HG03460 (cell line): Measurements from ENCODE around the gene ATP6V0D1.
"Not testable (repeated sequence)": the region's sequence is repeated elsewhere in the genome, so short reads cannot be mapped to it uniquely, and the experiment has no call there.

Experiments used
- ATAC-seq: cut with Tn5 transposase; IDR thresholded peaks from one replicate; pipeline ENCODE4 v1.9.1; 2021; ENCODE audit not compliant: unreplicated experiment

Gene ATP6V0D1

DNA sequence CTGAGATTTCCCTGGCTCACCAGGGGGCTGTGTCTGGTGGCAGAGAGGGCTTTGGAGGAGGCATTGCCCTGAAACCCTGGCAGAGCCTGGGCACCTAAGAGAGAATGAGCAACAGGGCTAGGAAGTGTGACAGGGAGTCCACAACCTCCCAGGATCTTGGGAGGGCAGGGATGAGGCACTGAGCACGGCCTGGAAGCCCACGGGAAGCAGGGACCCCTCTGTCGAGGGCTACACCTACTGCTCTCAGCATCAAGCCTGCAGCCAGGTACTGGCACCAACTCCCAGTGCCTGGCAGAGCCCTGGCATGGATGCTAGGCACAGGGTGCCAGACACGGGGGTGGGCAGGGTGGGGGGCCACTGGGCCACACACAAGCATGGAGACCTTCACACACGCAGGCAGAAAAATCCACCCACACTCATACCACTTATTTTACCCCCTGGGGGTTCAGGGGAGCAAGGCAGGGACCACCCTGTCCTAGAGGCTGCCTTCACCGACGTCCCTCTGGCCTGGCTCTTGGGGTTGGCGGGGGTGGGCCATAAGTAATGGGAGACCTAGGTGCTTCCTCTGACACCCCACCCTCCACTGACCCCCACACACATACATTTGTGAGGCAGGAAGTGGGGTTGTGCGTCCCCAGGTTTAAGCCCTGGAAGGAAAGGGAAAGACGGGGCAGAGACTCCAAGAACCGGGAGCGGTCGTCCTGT lies 51.0 kb downstream of the ATP6V0D1 start:
- ATAC-seq = no peak

GRCh38 chr16:67429053-67429798 lies 51.7 kb downstream of the ATP6V0D1 start:
- ATAC-seq = no peak

GRCh38 chr16:67428146-67428731 lies 52.7 kb downstream of the ATP6V0D1 start:
- no peak for ATAC-seq

GRCh38 chr16:67426950-67427349 lies 54.0 kb downstream of the ATP6V0D1 start:
- no peak for ATAC-seq

GRCh38 chr16:67426022-67426421 lies 54.9 kb downstream of the ATP6V0D1 start:
- no peak for ATAC-seq

DNA sequence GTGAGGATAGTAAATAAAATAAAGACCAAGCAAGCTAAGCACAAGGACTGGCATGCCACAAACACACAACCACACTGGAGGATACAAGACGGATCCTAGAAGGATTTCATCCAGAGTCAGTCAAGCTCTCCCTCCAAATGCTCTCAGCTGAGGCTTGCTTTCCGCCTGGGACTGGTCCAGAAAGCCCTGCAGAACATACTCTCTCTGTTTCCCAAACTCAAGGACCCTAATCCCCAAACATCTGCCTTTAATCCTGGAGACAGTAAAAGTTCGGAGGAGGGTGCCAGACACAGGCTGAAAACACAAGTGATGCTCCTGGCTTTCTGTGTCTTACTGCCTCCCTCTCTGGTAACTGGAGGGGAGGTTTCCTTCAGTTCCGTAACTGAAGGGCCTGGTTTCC lies 55.4 kb downstream of the ATP6V0D1 start:
- ATAC-seq = no peak

DNA sequence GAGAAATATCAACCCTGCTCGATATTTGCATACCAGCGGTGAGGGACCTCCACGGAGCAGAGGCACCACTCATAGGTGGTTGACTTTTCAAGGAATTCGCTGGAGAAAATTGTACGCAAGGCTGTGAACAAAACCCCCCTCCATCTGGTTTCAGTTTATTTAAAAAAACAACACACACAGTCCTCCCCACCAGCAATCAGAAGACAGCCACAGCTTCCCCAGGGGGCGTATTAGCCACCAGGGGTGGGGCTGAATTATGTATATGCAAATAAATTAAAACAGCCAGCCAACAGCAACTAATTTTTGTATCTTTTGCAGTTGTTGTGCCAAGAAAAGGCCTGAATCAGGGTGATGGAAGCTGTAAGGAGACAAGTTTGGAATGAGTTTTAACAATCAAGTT lies 55.9 kb downstream of the ATP6V0D1 start:
- no peak for ATAC-seq

- no peak for ATAC-seq
These were observed 56.7 kb downstream of the ATP6V0D1 start for GRCh38 chr16:67424261-67424615.

DNA sequence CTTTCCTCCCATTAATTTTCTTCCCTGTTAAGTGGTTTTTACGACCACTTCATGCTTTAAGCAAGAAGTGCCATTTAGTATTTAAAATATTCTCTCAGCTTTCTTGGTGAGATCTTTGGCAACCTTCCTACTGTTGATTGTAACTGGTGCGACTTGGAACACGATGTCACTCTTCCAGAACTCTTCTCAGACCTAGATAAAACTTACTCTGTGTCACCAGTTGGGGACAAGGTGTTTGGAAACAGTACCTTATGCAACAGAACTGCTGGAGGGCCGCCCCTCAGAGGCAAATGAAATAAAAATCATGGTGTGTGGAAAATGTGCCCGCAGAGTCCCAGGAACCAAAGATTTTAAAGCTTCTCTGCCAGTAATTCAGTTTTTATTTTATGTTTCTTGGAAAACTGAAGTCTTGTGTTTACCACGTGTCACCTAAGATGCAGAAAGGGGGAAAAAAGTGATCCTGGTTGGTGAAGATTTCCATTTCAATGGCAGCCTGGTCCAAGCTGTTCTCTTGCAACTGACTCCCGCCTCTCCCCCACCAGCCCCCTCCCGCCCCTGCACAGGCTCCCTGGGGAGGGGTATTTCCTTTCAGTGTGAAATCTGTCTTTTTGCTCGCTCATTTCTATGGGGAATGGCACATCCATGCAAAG lies 57.2 kb downstream of the ATP6V0D1 start:
- no peak for ATAC-seq

GRCh38 chr16:67423015-67423414 lies 57.9 kb downstream of the ATP6V0D1 start:
- no peak for ATAC-seq

- no peak for ATAC-seq
These were observed 59.9 kb downstream of the ATP6V0D1 start for GRCh38 chr16:67421030-67421429.

DNA sequence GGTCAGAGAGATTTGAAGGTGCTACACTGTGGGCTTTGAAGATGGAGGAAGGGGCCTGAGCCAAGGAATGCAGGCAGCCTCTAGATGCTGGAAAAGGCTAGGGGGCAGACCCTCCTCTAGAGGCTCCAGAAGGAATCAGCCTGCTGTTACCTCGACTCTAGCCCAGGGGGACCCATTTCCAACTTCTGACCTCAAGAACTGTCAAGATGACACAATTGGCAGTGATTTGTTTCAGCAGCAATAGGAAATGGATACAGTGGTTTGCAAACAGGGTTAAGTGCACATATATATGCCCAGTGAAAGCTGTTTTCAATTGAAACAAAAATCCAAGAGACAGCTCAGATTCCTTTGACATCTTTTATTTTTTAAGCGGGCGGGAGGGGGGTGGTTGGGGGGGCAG lies 61.0 kb downstream of the ATP6V0D1 start:
- ATAC-seq = no peak

DNA sequence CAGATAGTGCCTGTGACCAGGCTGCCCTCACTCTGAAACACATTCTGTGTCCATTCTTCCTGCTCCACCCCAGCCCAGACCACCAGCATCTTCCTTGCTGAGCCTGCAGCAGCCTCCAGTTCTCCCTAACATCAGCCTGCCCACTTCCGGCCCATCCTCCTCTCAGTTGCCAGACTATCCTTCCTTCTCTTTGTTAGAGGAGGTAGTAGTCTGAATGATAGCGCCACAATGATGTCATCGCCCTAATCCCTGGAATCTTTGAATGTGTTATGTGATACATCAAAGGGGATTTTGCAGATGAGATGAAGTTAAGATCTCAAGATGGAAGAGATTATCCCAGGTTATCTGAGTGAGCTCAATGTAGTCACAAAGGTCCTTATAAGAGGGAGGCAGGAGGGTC lies 61.5 kb downstream of the ATP6V0D1 start:
- no peak for ATAC-seq

- no peak for ATAC-seq
These were observed 63.5 kb downstream of the ATP6V0D1 start for GRCh38 chr16:67417333-67418061.

DNA sequence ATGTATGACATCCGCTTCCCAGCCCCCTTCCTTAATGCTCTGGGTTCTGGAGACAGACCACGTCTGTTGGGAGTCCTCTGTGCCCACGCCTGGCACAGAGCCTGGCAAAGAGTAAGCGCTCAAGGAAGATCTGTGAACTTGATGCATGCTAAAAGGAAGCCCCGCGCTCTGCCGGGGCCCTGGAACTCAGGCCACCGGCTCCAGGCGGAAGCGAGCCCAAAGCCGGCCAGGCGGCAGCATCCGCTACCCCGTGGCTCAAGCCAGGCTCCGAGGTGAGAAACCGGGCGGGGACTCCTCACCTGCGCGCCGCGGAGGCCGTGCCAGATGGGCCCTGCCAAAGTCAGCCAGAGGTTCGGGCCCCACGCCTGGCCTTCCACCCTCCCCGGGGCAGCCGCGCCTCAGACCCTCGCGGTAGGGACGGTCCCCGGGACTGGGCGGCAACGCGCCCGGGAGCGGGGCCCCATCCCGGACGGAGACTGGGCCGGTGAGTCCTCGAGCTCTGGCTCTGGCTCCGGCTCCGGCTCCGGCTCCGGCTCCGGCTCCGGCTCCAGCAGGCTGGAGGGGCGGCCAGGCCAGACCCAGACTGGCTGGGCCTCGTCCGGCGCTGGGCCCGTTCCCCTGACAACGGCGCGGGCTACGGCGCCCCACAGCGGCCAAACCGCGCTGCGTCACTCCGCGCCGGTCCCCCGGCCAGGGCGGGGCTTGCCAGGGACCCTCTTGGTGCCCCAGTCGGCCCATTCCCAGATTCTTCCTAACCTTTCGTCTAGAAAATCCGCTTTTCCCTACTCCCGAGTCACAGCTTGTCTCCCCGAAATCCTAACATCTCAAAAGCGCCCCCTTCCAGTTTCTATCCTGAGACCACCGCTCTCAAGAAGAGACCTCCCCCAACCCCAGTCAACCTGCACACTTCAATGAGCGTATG lies 64.8 kb downstream of the ATP6V0D1 start, which contains the start of gene ZDHHC1:
ZDHHC1 (minus strand) TSS at position 606 of the 922 bp plus-strand sequence. CDS start 8,702 bp downstream, outside the sequence.
- peak; percentile 75 for ATAC-seq

DNA sequence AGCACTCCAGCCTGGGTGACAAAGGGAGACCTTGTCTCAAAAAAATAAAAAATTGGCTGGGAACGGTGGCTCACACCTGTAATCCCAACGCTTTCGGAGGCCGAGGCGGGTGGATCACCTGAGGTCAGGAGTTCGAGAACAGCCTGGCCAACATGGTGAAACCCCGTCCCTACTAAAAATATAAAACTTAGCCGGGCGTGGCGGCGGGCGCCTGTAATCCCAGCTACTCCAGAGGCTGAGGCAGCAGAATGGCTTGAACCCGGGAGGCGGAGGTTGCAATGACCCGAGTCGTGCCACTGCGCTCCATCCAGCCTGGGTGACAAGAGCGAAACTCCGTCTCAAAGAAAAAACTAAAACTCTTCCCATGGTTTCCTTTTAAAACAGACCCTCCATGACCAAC lies 65.5 kb downstream of the ATP6V0D1 start:
- ATAC-seq = not testable (repeated sequence)

DNA sequence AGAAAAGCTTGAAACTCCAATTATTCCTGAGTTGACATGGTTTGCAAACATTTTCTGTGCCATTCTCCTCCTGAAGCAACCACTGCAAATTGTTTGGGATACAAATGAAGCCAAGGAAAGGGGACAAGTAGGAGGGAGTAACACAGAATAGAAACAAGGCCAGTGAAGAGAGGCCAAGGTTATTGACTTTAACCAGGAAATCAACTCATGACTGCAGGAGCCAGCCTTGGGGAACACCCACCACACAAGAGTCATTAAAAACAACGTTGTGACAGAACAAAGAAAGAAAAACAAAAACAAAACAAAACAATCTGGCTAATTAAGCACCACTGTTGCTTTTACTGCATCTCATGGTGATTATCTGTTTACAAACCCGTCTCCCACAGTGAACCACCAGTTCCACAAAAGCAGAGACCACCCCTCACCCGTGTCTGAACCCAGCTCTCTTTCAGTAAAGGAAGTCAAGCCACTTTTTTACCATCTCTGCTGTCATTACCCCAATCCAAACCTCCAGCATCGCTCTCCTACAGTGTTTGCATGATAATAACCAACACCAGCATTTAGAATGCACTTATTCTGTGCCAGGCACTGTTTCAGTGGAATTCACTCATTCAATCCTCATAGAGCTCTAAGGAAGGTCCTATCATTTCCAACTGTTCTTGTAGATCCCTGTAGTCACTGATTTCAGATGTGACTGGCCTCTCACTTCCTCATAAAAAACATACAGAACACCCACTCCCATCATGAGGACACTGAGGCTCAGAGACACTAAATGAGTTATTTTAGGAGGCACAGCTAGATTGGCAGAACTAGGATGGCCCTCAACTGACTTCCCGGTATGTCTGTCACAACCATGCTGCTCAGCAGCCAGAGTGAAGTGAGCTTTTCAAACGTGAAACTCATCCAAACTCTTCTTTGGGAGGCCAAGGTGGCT lies 66.7 kb downstream of the ATP6V0D1 start:
- no peak for ATAC-seq

GRCh38 chr16:67412294-67412693 lies 68.7 kb downstream of the ATP6V0D1 start:
- no peak for ATAC-seq

- no peak for ATAC-seq
These were observed 69.6 kb downstream of the ATP6V0D1 start for GRCh38 chr16:67411339-67411738.
